IMR-90 (cell line): ENCODE results near the gene BRD3. TPM values are rescaled to one million over a fixed set of nuclear protein-coding genes. Genes with fewer than 3 reads are reported as not detected.

ENCODE experiments used
- ATAC-seq: fragments of 200-7000 bp; cut with Tn5 transposase; 2 replicates; pipeline ENCODE4 v1.9.1; 2020; ENCODE audit warnings: low read depth, mild to moderate bottlenecking, moderate library complexity
- BruUV-seq: library from RNA; stranded (reverse); fragments of 400-500 nt; replicated peaks from 2 replicates; lab custom pipeline; 2021; lab: Mats Ljungman, UMichigan
- CTCF ChIA-PET: fragments of 300-600 bp; formaldehyde crosslinking; extraction: SDS; loops from one replicate; lab custom pipeline; 2021; ENCODE audit warnings: antibody characterized with exemption; lab: Yijun Ruan, JAX
- POLR2A ChIA-PET: fragments of 300-600 bp; sonication (Branson Sonifier 250); formaldehyde crosslinking; loops from one replicate; lab custom pipeline; 2022; ENCODE audit warnings: antibody characterized with exemption; ENCODE audit not compliant: unreplicated experiment; lab: Charles Lee
- DNase-seq: peaks from one replicate; pipeline ENCODE4 v3.0.0; 2013
- H2AFZ ChIP-seq: replicated peaks from 2 replicates; pipeline ENCODE3; 2013; ENCODE audit warnings: low read length, mild to moderate bottlenecking; ENCODE audit not compliant: poor library complexity
- H2AK5ac ChIP-seq: 2 replicates; pipeline ENCODE4 v1.6.1; 2013; ENCODE audit warnings: low read depth, low read length, inconsistent platforms
- H2AK9ac ChIP-seq: replicated peaks from 2 replicates; pipeline ENCODE3; 2013; ENCODE audit warnings: mild to moderate bottlenecking, low read depth, low read length, moderate library complexity; ENCODE audit not compliant: poor library complexity
- H2BK120ac ChIP-seq: 2 replicates; pipeline ENCODE4 v1.6.1; 2013; ENCODE audit warnings: low read depth, low read length, inconsistent platforms
- H2BK15ac ChIP-seq: 3 replicates; pipeline ENCODE4 v1.6.1; 2013; ENCODE audit warnings: low read depth, low read length, inconsistent platforms
- H2BK20ac ChIP-seq: 2 replicates; pipeline ENCODE4 v1.6.1; 2013; ENCODE audit warnings: low read depth, mild to moderate bottlenecking, inconsistent platforms, low read length, moderate library complexity
- H2BK5ac ChIP-seq: 2 replicates; pipeline ENCODE4 v1.6.1; 2013; ENCODE audit warnings: mild to moderate bottlenecking, low read depth, low read length, inconsistent platforms; ENCODE audit not compliant: poor library complexity, severe bottlenecking
- H3K14ac ChIP-seq: replicated peaks from 2 replicates; pipeline ENCODE4 v1.6.1; 2013; ENCODE audit warnings: low read depth, low read length, inconsistent platforms
- H3K18ac ChIP-seq: 2 replicates; pipeline ENCODE4 v1.6.1; 2013; ENCODE audit warnings: low read depth, low read length, control low read depth
- H3K23ac ChIP-seq: 2 replicates; pipeline ENCODE4 v1.6.1; 2013; ENCODE audit warnings: low read depth, low read length, inconsistent platforms
- H3K27ac ChIP-seq: 2 replicates; pipeline ENCODE4 v1.5.1; 2013; ENCODE audit warnings: mild to moderate bottlenecking, control low read depth, low read length; ENCODE audit not compliant: insufficient read depth
- H3K27me3 ChIP-seq: 2 replicates; pipeline ENCODE4 v1.6.1; 2013; ENCODE audit warnings: low read length; ENCODE audit not compliant: control insufficient read depth, insufficient read depth
- H3K36me3 ChIP-seq: 2 replicates; pipeline ENCODE4 v1.6.1; 2013; ENCODE audit warnings: low read length, mixed read lengths; ENCODE audit not compliant: control insufficient read depth, insufficient read depth
- H3K4ac ChIP-seq: 2 replicates; pipeline ENCODE4 v1.6.1; 2013; ENCODE audit warnings: low read depth, low read length, inconsistent platforms
- H3K4me1 ChIP-seq: 2 replicates; pipeline ENCODE4 v1.6.1; 2013; ENCODE audit warnings: low read length, mixed read lengths; ENCODE audit not compliant: control insufficient read depth, insufficient read depth
- H3K4me2 ChIP-seq: 2 replicates; pipeline ENCODE4 v1.6.1; 2013; ENCODE audit warnings: low read depth, mild to moderate bottlenecking, control low read depth, low read length, moderate library complexity
- H3K4me3 ChIP-seq: 2 replicates; pipeline ENCODE4 v1.5.1; 2013; ENCODE audit warnings: low read depth, mild to moderate bottlenecking, control low read depth, low read length, moderate library complexity; ENCODE audit not compliant: insufficient read depth
- H3K56ac ChIP-seq: 2 replicates; pipeline ENCODE4 v1.6.1; 2013; ENCODE audit warnings: low read length, inconsistent platforms; ENCODE audit not compliant: insufficient read depth; ENCODE audit errors: extremely low read depth
- H3K79me1 ChIP-seq, 2 experiments: 2 replicates each; pipeline ENCODE4 v1.6.1; 2013; ENCODE audit warnings: low read length in 2 of 2, inconsistent platforms in 1 of 2, low read depth in 1 of 2
- H3K9ac ChIP-seq: 2 replicates; pipeline ENCODE4 v1.6.1; 2013; ENCODE audit warnings: low read depth, low read length, control low read depth
- H3K9me1 ChIP-seq: 2 replicates; pipeline ENCODE4 v1.6.1; 2013; ENCODE audit warnings: low read length, inconsistent platforms; ENCODE audit not compliant: insufficient read depth
- H3K9me3 ChIP-seq: 2 replicates; pipeline ENCODE4 v1.6.1; 2013; ENCODE audit warnings: low read length; ENCODE audit not compliant: control insufficient read depth, insufficient read depth
- H4K20me1 ChIP-seq: 2 replicates; pipeline ENCODE4 v1.6.1; 2013; ENCODE audit warnings: low read length, inconsistent platforms; ENCODE audit not compliant: insufficient read depth
- H4K5ac ChIP-seq: 2 replicates; pipeline ENCODE4 v1.6.1; 2013; ENCODE audit warnings: mild to moderate bottlenecking, low read depth, low read length, control low read depth
- H4K8ac ChIP-seq, 2 experiments: 2 replicates each; pipeline ENCODE4 v1.6.1; 2013; ENCODE audit warnings: low read depth in 2 of 2, low read length in 2 of 2, control low read depth in 1 of 2, inconsistent platforms in 1 of 2
- H4K91ac ChIP-seq: 2 replicates; pipeline ENCODE4 v1.6.1; 2013; ENCODE audit warnings: low read depth, low read length, inconsistent platforms; ENCODE audit not compliant: insufficient read depth
- BHLHE40 ChIP-seq: fragments of 150-350 bp; IDR thresholded peaks from 2 replicates; pipeline ENCODE4 v1.6.1; 2016; ENCODE audit warnings: mild to moderate bottlenecking, low read depth, low read length
- CEBPB ChIP-seq: IDR thresholded peaks from 2 replicates; pipeline ENCODE4 v1.6.1; 2012; ENCODE audit warnings: low read depth, low read length, improper control_type of control experiment
- CHD1 ChIP-seq: IDR thresholded peaks from 2 replicates; pipeline ENCODE4 v1.6.1; 2012; ENCODE audit warnings: low read depth, low read length, improper control_type of control experiment
- CTCF ChIP-seq: conservative IDR thresholded peaks from 2 replicates; pipeline ENCODE4 v1.5.1; 2012; ENCODE audit warnings: mild to moderate bottlenecking, low read depth, low read length, improper control_type of control experiment
- ELK1 ChIP-seq: fragments of 150-350 bp; IDR thresholded peaks from 2 replicates; pipeline ENCODE4 v1.6.1; 2016; ENCODE audit warnings: low read depth, mild to moderate bottlenecking, low read length, moderate library complexity, borderline replicate concordance
- FOS ChIP-seq: fragments of 150-350 bp; IDR thresholded peaks from 2 replicates; pipeline ENCODE4 v1.6.1; 2016; ENCODE audit warnings: low read depth, low read length
- MAFK ChIP-seq: IDR thresholded peaks from 2 replicates; pipeline ENCODE4 v1.6.1; 2012; ENCODE audit warnings: low read depth, low read length, improper control_type of control experiment
- MAZ ChIP-seq: IDR thresholded peaks from 2 replicates; pipeline ENCODE4 v1.6.1; 2012; ENCODE audit warnings: low read depth, mild to moderate bottlenecking, low read length, improper control_type of control experiment, moderate library complexity, borderline replicate concordance
- MXI1 ChIP-seq: IDR thresholded peaks from 2 replicates; pipeline ENCODE4 v1.6.1; 2012; ENCODE audit warnings: low read depth, mild to moderate bottlenecking, low read length, moderate library complexity, borderline replicate concordance
- NFE2L2 ChIP-seq: fragments of 150-350 bp; IDR thresholded peaks from 2 replicates; pipeline ENCODE4 v1.6.1; 2016; ENCODE audit warnings: low read depth, mild to moderate bottlenecking, low read length
- POLR2A ChIP-seq: IDR thresholded peaks from 2 replicates; pipeline ENCODE4 v1.6.1; 2012; ENCODE audit warnings: mild to moderate bottlenecking, low read depth, low read length
- RAD21 ChIP-seq: IDR thresholded peaks from 2 replicates; pipeline ENCODE4 v1.6.1; 2012; ENCODE audit warnings: low read length, improper control_type of control experiment
- RCOR1 ChIP-seq: IDR thresholded peaks from 2 replicates; pipeline ENCODE4 v1.6.1; 2012; ENCODE audit warnings: mild to moderate bottlenecking, low read length, improper control_type of control experiment; ENCODE audit not compliant: insufficient replicate concordance
- RFX5 ChIP-seq: IDR thresholded peaks from 2 replicates; pipeline ENCODE4 v1.8.0; 2012; ENCODE audit warnings: low read depth, mild to moderate bottlenecking, low read length, moderate library complexity
- SMC3 ChIP-seq: fragments of 150-350 bp; IDR thresholded peaks from 2 replicates; pipeline ENCODE4 v1.6.1; 2016; ENCODE audit warnings: low read depth, mild to moderate bottlenecking, antibody characterized with exemption, low read length, moderate library complexity
- WGBS, 2 experiments: methylation state at CpG; one replicate each; pipeline versions ENCODE4 v1.1.5 to v1.1.7; 2013; ENCODE audit warnings: missing lambda C conversion rate in 2 of 2; ENCODE audit not compliant: insufficient read length in 1 of 2; ENCODE audit errors: extremely low coverage in 2 of 2; 5-methylcytosine and 5-hydroxymethylcytosine counted together
- dilution Hi-C: fragments of 300-500 bp; cut with HindIII; formaldehyde crosslinking; loops from one replicate; pipeline ENCODE4 v1.14.3; 2018; ENCODE audit warnings: low sequenced_read_pairs; ENCODE audit not compliant: unreplicated experiment
- in situ Hi-C: fragments of 300-500 bp; cut with MboI; formaldehyde crosslinking; loops from 3 replicates; pipeline ENCODE4 v1.14.3; 2019; ENCODE audit warnings: low sequenced_read_pairs, inconsistent platforms, mixed read lengths
- intact Hi-C: fragments of 100-400 bp; cut with micrococcal nuclease; formaldehyde crosslinking; loops from 2 replicates; pipeline ENCODE4 v1.10.0; 2022
- polyA plus RNA-seq, 3 experiments: library from polyadenylated mRNA; depleted of rRNA; stranded (reverse); fragments of >200 nt; gene quantifications; 2 replicates each; pipeline ENCODE4 v1.2.3, GENCODE V29; 2012; ENCODE audit warnings: low replicate concordance in 1 of 3
- total RNA-seq: library from RNA; depleted of rRNA; stranded (reverse); fragments of >200 nt; gene quantifications from 2 replicates; pipeline ENCODE4 v1.2.3, GENCODE V29; 2012
- TF ChIP-seq, protein P1 (sequence below): fragments of 150-350 bp; IDR thresholded peaks from 2 replicates; pipeline ENCODE4 v1.6.1; 2017; ENCODE audit warnings: mild to moderate bottlenecking, antibody characterized with exemption, low read length, low read depth

BRD3 gene
- total and polyA plus RNA-seq, 2 of the 4 experiments (the other 2 are of a cell fraction): 2.2 to 7.1 TPM

- no peak overlapping the region for H3K4ac ChIP-seq
- H2BK5ac ChIP-seq: no peak overlapping the region
- WGBS, 2 experiments: 91% methylated on average over 8 of the region's 16 CpGs; no CpG with 5 or more reads in 1 of the 2 experiments
- H4K8ac ChIP-seq: no peak overlapping the region
- H2AFZ ChIP-seq: no peak overlapping the region
- ChIA-PET POLR2A (no interaction called here), CTCF (interaction anchor here (1.0 kb wide), 1 partner anchor 11 kb away, joined by 4 read pairs; no protein-coding TSS in a partner anchor)
- intact Hi-C loops: no loop called here
- H3K27ac ChIP-seq: no peak overlapping the region
- BruUV-seq: no TSS peak
- no peak for ATAC-seq
- no peak overlapping the region for H3K9ac ChIP-seq
- no peaks in the 10 kb centered on the region for H3K27me3 ChIP-seq
- no peak overlapping the region for H2BK15ac ChIP-seq
- H4K5ac ChIP-seq: no peak overlapping the region
- no peak for TF ChIP-seq POLR2A
- TF ChIP-seq CEBPB: no peak
- TF ChIP-seq RAD21: no peak
- TF ChIP-seq SMC3: no peak
- TF ChIP-seq, protein P1, sequence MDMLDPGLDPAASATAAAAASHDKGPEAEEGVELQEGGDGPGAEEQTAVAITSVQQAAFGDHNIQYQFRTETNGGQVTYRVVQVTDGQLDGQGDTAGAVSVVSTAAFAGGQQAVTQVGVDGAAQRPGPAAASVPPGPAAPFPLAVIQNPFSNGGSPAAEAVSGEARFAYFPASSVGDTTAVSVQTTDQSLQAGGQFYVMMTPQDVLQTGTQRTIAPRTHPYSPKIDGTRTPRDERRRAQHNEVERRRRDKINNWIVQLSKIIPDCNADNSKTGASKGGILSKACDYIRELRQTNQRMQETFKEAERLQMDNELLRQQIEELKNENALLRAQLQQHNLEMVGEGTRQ: no peak
- no peak for TF ChIP-seq ELK1
- TF ChIP-seq CHD1: no peak
- TF ChIP-seq MAFK: no peak
- TF ChIP-seq MAZ: no peak
- no peak for TF ChIP-seq RFX5
- no peak for TF ChIP-seq NFE2L2
- TF ChIP-seq CTCF: no peak
- no peak for TF ChIP-seq MXI1
- TF ChIP-seq RCOR1: no peak
- no peak for TF ChIP-seq FOS
- no peak for TF ChIP-seq BHLHE40
- peaks cover 56% of the 10 kb centered on the region for H3K36me3 ChIP-seq
- H3K4me1 ChIP-seq: no peaks in the 10 kb centered on the region
- no peak overlapping the region for H2AK5ac ChIP-seq
- dilution Hi-C loops: no loop called here
- peaks cover 6% of the 10 kb centered on the region; the same call in 1 of the 2 replicates for H4K20me1 ChIP-seq
- no peaks in the 10 kb centered on the region for H3K9me1 ChIP-seq
- H3K4me2 ChIP-seq: no peak overlapping the region
- DNase-seq: no peak
- H3K14ac ChIP-seq: no peak overlapping the region
- peaks cover 7 to 22% of the 10 kb centered on the region in 2 experiments; a peak in 3 of 4 replicates for H3K79me1 ChIP-seq
- in situ Hi-C loops: no loop called here
- no peak overlapping the region for H2BK120ac ChIP-seq
- H3K56ac ChIP-seq: no peak overlapping the region
- H3K4me3 ChIP-seq: no peak overlapping the region
- H3K18ac ChIP-seq: no peak overlapping the region
- H3K23ac ChIP-seq: no peak overlapping the region
- no peak overlapping the region for H2AK9ac ChIP-seq
- H3K9me3 ChIP-seq: no peaks in the 10 kb centered on the region
- no peak overlapping the region for H4K91ac ChIP-seq
- no peak overlapping the region for H2BK20ac ChIP-seq
Observed at GRCh38 chr9:134041649-134041962, 26.2 kb downstream of the BRD3 start.
